Measurements from ENCODE around the gene ANGPTL4. TPM values are rescaled to one million over a fixed set of nuclear protein-coding genes. Genes with fewer than 3 reads are reported as not detected.

ANGPTL4 gene
- total and polyA plus RNA-seq, 9 of the 15 experiments (the other 6 are each of a cell fraction or from before 2014, with no cell fraction given), result 0.05 to 0.77 (median 0.22) TPM; not detected in 4

DNA sequence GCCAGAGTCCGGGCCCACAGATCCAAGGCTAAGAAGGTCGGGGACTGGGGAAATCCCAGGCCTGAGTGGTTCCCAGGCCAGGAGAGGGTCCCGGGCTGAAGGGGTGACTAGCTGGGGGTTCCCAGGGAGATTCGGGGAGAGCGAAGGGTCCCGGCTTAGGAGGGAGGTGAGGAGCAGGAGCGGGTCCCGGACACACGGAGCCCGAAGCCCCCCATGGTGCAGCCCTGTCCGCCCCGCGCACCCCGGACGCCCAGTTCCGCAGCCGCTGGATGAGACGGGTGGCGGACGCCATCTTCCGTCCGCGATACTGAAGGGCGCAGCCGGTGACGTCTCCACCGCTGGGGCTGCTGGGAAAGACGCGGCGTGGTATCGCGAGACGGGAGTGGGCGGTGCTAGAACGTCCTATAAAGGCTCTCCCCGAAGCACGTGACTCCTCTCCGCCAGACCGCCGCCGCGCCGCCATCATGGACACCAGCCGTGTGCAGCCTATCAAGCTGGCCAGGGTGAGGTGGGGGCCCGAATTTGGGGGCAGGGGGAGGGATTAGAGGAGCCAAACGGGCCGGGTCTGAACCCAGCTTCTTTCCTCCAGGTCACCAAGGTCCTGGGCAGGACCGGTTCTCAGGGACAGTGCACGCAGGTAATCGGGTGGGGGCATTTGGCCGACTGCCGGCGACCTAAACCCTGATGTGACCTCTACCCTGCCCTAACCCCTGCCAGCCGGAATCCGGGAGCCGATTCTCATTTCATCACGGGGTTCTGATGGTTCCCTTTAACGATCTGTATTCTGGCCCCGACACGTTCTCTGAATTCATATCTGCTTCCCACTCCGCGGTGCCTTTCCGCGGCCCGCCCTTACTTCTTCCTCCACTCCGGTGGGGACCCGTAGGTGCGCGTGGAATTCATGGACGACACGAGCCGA, 42.6 kb upstream of the ANGPTL4 start, which contains the start of the genes NDUFA7 and RPS28 (continued):
- TF ChIP-seq CTCF (IDR thresholded peaks at IDR 0.05 in 2 of 3, conservative IDR thresholded peaks at IDR 0.05 in 1 of 3; ENCODE audit: insufficient read depth in 2 of 3, low read depth in 1 of 3, low read length in 3 of 3) (peak in 2 of 3 experiments; percentile 37 to 62; a peak in 3 of 6 replicates), RREB1 (CRISPR knock-in tag; IDR thresholded peaks at IDR 0.05) (no peak), BCLAF1 (IDR thresholded peaks at IDR 0.05; ENCODE audit: borderline replicate concordance in 1 of 2, control insufficient read depth in 1 of 2, low read depth in 2 of 2, low read length in 1 of 2) (no peak), NFATC3 (IDR thresholded peaks at IDR 0.05) (no peak), GATAD2A (IDR thresholded peaks at IDR 0.05) (no peak), EP300 (IDR thresholded peaks at IDR 0.05; ENCODE audit: low read length) (no peak), SIN3A (IDR thresholded peaks at IDR 0.05; ENCODE audit: borderline replicate concordance in 2 of 2, control insufficient read depth in 1 of 2, low read depth in 2 of 2, low read length in 2 of 2) (peak; percentile 31 to 68; a peak in 2 of 4 replicates)
- TF ChIP-seq, protein P1, sequence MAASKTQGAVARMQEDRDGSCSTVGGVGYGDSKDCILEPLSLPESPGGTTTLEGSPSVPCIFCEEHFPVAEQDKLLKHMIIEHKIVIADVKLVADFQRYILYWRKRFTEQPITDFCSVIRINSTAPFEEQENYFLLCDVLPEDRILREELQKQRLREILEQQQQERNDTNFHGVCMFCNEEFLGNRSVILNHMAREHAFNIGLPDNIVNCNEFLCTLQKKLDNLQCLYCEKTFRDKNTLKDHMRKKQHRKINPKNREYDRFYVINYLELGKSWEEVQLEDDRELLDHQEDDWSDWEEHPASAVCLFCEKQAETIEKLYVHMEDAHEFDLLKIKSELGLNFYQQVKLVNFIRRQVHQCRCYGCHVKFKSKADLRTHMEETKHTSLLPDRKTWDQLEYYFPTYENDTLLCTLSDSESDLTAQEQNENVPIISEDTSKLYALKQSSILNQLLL (CRISPR knock-in tag; IDR thresholded peaks at IDR 0.05; ENCODE audit: borderline replicate concordance), result no peak
- TF ChIP-seq, protein P2, sequence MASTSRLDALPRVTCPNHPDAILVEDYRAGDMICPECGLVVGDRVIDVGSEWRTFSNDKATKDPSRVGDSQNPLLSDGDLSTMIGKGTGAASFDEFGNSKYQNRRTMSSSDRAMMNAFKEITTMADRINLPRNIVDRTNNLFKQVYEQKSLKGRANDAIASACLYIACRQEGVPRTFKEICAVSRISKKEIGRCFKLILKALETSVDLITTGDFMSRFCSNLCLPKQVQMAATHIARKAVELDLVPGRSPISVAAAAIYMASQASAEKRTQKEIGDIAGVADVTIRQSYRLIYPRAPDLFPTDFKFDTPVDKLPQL (IDR thresholded peaks at IDR 0.05; ENCODE audit: extremely low read depth, insufficient read length), result peak; percentile 89
- TF ChIP-seq, protein P3, sequence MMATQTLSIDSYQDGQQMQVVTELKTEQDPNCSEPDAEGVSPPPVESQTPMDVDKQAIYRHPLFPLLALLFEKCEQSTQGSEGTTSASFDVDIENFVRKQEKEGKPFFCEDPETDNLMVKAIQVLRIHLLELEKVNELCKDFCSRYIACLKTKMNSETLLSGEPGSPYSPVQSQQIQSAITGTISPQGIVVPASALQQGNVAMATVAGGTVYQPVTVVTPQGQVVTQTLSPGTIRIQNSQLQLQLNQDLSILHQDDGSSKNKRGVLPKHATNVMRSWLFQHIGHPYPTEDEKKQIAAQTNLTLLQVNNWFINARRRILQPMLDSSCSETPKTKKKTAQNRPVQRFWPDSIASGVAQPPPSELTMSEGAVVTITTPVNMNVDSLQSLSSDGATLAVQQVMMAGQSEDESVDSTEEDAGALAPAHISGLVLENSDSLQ (IDR thresholded peaks at IDR 0.05), result no peak
